ENCODE results near the gene C4orf50.

DNA sequence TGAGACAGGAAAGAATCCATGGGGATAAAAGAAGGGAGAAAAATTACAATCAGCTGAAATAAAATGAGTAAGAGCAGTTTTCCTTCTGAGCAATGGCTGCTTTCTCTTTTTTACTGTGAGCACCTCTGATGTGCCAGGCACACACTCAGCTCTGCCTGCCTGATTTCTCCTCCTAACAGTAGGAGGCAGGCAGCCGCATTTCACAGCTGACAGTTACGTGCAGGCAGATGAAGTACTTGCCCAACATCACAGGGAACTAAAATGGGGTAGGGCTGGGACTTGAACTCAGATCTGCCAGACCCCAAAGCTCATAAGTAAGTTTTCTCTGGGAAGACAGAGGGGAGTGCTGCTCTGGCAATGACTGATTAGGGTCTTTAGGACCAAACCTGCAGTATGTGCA, 54.6 kb downstream of the C4orf50 start:
- TF ChIP-seq, protein P1, sequence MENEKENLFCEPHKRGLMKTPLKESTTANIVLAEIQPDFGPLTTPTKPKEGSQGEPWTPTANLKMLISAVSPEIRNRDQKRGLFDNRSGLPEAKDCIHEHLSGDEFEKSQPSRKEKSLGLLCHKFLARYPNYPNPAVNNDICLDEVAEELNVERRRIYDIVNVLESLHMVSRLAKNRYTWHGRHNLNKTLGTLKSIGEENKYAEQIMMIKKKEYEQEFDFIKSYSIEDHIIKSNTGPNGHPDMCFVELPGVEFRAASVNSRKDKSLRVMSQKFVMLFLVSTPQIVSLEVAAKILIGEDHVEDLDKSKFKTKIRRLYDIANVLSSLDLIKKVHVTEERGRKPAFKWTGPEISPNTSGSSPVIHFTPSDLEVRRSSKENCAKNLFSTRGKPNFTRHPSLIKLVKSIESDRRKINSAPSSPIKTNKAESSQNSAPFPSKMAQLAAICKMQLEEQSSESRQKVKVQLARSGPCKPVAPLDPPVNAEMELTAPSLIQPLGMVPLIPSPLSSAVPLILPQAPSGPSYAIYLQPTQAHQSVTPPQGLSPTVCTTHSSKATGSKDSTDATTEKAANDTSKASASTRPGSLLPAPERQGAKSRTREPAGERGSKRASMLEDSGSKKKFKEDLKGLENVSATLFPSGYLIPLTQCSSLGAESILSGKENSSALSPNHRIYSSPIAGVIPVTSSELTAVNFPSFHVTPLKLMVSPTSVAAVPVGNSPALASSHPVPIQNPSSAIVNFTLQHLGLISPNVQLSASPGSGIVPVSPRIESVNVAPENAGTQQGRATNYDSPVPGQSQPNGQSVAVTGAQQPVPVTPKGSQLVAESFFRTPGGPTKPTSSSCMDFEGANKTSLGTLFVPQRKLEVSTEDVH (IDR thresholded peaks at IDR 0.05; ENCODE audit: low read depth, partially characterized antibody): no peak
- TF ChIP-seq PAX5 (IDR thresholded peaks at IDR 0.05; ENCODE audit: borderline replicate concordance, low read depth, low read length) (no peak), POLR2AphosphoS5 (IDR thresholded peaks at IDR 0.05; ENCODE audit: low read length) (no peak), RCOR1 (conservative IDR thresholded peaks at IDR 0.05; ENCODE audit: low read depth, low read length) (no peak), IRF4 (IDR thresholded peaks at IDR 0.05; ENCODE audit: low read depth, low read length) (no peak), EP300 (IDR thresholded peaks at IDR 0.05; ENCODE audit: borderline replicate concordance in 1 of 2, control insufficient read depth in 1 of 2, low read depth in 2 of 2, low read length in 2 of 2) (no peak)
- TF ChIP-seq, protein P2, sequence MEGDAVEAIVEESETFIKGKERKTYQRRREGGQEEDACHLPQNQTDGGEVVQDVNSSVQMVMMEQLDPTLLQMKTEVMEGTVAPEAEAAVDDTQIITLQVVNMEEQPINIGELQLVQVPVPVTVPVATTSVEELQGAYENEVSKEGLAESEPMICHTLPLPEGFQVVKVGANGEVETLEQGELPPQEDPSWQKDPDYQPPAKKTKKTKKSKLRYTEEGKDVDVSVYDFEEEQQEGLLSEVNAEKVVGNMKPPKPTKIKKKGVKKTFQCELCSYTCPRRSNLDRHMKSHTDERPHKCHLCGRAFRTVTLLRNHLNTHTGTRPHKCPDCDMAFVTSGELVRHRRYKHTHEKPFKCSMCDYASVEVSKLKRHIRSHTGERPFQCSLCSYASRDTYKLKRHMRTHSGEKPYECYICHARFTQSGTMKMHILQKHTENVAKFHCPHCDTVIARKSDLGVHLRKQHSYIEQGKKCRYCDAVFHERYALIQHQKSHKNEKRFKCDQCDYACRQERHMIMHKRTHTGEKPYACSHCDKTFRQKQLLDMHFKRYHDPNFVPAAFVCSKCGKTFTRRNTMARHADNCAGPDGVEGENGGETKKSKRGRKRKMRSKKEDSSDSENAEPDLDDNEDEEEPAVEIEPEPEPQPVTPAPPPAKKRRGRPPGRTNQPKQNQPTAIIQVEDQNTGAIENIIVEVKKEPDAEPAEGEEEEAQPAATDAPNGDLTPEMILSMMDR (IDR thresholded peaks at IDR 0.05 in 2 of 3, conservative IDR thresholded peaks at IDR 0.05 in 1 of 3; ENCODE audit: control insufficient read depth in 2 of 3, extremely low read depth in 1 of 3, insufficient read depth in 1 of 3, low read depth in 3 of 3, low read length in 3 of 3): no peak

All from GM12878 (cell line).